Neural progenitor cell (in vitro differentiated cells): Measurements from ENCODE around the gene MROH9. TPM values are rescaled to one million over a fixed set of nuclear protein-coding genes. Genes with fewer than 3 reads are reported as not detected.

Source experiments
- DNase-seq: peaks from one replicate; pipeline ENCODE4 v3.0.0-alpha.2; 2016; ENCODE audit warnings: low spot score
- H2AFZ ChIP-seq: fragments of 200-600 bp; sonication (generic); replicated peaks from 2 replicates; pipeline ENCODE4 v1.6.1; 2016; ENCODE audit warnings: antibody characterized with exemption
- H3F3A ChIP-seq: fragments of 200-600 bp; sonication (generic); 2 replicates; pipeline ENCODE4 v1.6.1; 2016; ENCODE audit warnings: antibody characterized with exemption, low read depth
- H3K27ac ChIP-seq: fragments of 200-600 bp; sonication (generic); 2 replicates; pipeline ENCODE4 v1.5.1; 2016; ENCODE audit warnings: mild to moderate bottlenecking
- H3K27me3 ChIP-seq: fragments of 200-600 bp; sonication (generic); 2 replicates; pipeline ENCODE4 v1.6.1; 2016; ENCODE audit warnings: mild to moderate bottlenecking, moderate library complexity
- H3K36me3 ChIP-seq: fragments of 200-600 bp; sonication (generic); 2 replicates; pipeline ENCODE4 v1.5.1; 2016
- H3K4me1 ChIP-seq: fragments of 200-600 bp; sonication (generic); 2 replicates; pipeline ENCODE4 v1.6.1; 2016; ENCODE audit warnings: mixed run types
- H3K4me2 ChIP-seq: fragments of 200-600 bp; sonication (generic); 2 replicates; pipeline ENCODE4 v1.6.1; 2016
- H3K4me3 ChIP-seq: fragments of 200-600 bp; sonication (generic); 2 replicates; pipeline ENCODE4 v1.5.1; 2016
- H3K79me2 ChIP-seq: fragments of 200-600 bp; sonication (generic); 2 replicates; pipeline ENCODE4 v1.6.1; 2016; ENCODE audit warnings: low read depth
- H3K9ac ChIP-seq: fragments of 200-600 bp; sonication (generic); 2 replicates; pipeline ENCODE4 v1.6.1; 2016
- H3K9me3 ChIP-seq: fragments of 200-600 bp; sonication (generic); 2 replicates; pipeline ENCODE4 v1.5.1; 2016; ENCODE audit warnings: low read depth
- H4K20me1 ChIP-seq: fragments of 200-600 bp; sonication (generic); 2 replicates; pipeline ENCODE4 v1.6.1; 2016; ENCODE audit warnings: low read depth
- H3K27ac Mint-ChIP-seq: 3 replicates; pipeline ENCODE4 v1.8.0; 2021; ENCODE audit warnings: mixed read lengths
- H3K27me3 Mint-ChIP-seq: 2 replicates; pipeline ENCODE4 v1.8.0; 2022; ENCODE audit warnings: low read depth, mild to moderate bottlenecking, inconsistent platforms, moderate library complexity, mixed read lengths; ENCODE audit not compliant: insufficient read depth
- H3K36me3 Mint-ChIP-seq: 3 replicates; pipeline ENCODE4 v1.8.0; 2021; ENCODE audit warnings: mixed read lengths
- H3K4me1 Mint-ChIP-seq: 3 replicates; pipeline ENCODE4 v1.8.0; 2021; ENCODE audit warnings: mixed read lengths
- H3K4me3 Mint-ChIP-seq: 3 replicates; pipeline ENCODE4 v1.8.0; 2021; ENCODE audit warnings: mild to moderate bottlenecking, moderate library complexity, mixed read lengths
- H3K9me3 Mint-ChIP-seq: 3 replicates; pipeline ENCODE4 v1.8.0; 2020; ENCODE audit warnings: mixed read lengths
- CTCF ChIP-seq: fragments of 200-600 bp; sonication (generic); IDR thresholded peaks from 2 replicates; pipeline ENCODE4 v1.5.1; 2017; ENCODE audit warnings: antibody characterized with exemption, mild to moderate bottlenecking
- EZH2 ChIP-seq: fragments of 200-600 bp; sonication (generic); IDR thresholded peaks from 2 replicates; pipeline ENCODE4 v1.6.1; 2017; ENCODE audit warnings: antibody characterized with exemption, mild to moderate bottlenecking, moderate library complexity
- EZH2phosphoT487 ChIP-seq: fragments of 200-600 bp; sonication (generic); IDR thresholded peaks from 2 replicates; pipeline ENCODE4 v1.6.1; 2017; ENCODE audit warnings: antibody characterized with exemption
- total RNA-seq: library from RNA; depleted of rRNA; stranded (reverse); fragments of >200 nt; gene quantifications from 2 replicates; pipeline ENCODE4 v1.2.3, GENCODE V29; 2015; ENCODE audit warnings: low replicate concordance

Gene MROH9
- total RNA-seq, 1 donor from 2014 or later, result not detected

- no peak overlapping the region for H3K4me2 ChIP-seq
- peaks cover 10% of the 10 kb centered on the region for H3F3A ChIP-seq
- H3K27me3 Mint-ChIP-seq, result peaks cover 2% of the 10 kb centered on the region
These were observed 43.5 kb upstream of the MROH9 start for GRCh38 chr1:170891872-170892271.

GRCh38 chr1:170893655-170894297 is 41.6 kb upstream of the MROH9 start:
- peaks cover 18% of the 10 kb centered on the region for H3K4me1 ChIP-seq
- Mint-ChIP-seq H3K27ac (no peak overlapping the region), H3K9me3 (no peaks in the 10 kb centered on the region), H3K4me3 (no peak overlapping the region), H3K4me1 (peaks cover 5% of the 10 kb centered on the region), H3K36me3 (no peaks in the 10 kb centered on the region), H3K27me3 (peaks cover 2% of the 10 kb centered on the region)
- H3K27ac ChIP-seq, result no peak overlapping the region
- TF ChIP-seq CTCF (no peak), EZH2 (no peak), EZH2phosphoT487 (no peak)
- no peaks in the 10 kb centered on the region for H3K79me2 ChIP-seq
- H3F3A ChIP-seq, result peaks cover 10% of the 10 kb centered on the region
- H3K9ac ChIP-seq, result no peak overlapping the region
- DNase-seq, result peak; percentile 6
- H3K27me3 ChIP-seq, result no peaks in the 10 kb centered on the region
- no peaks in the 10 kb centered on the region for H3K36me3 ChIP-seq
- H2AFZ ChIP-seq, result peak overlapping the region; percentile 43
- no peak overlapping the region for H3K4me3 ChIP-seq
- H4K20me1 ChIP-seq, result no peaks in the 10 kb centered on the region
- peak overlapping the region; percentile 16 for H3K4me2 ChIP-seq
- H3K9me3 ChIP-seq, result no peaks in the 10 kb centered on the region

More at GRCh38 chr1:170891872-170892271, 43.5 kb upstream of the MROH9 start:
- Histone ChIP-seq H3K27me3 (no peaks in the 10 kb centered on the region), H3K9me3 (no peaks in the 10 kb centered on the region), H3K79me2 (no peaks in the 10 kb centered on the region), H3K4me3 (no peak overlapping the region), H3K9ac (no peak overlapping the region), H2AFZ (no peak overlapping the region), H3K36me3 (no peaks in the 10 kb centered on the region), H3K27ac (no peak overlapping the region), H3K4me1 (peaks cover 18% of the 10 kb centered on the region), H4K20me1 (no peaks in the 10 kb centered on the region)
- no peak overlapping the region for H3K4me3 Mint-ChIP-seq
- H3K9me3 Mint-ChIP-seq, result no peaks in the 10 kb centered on the region
- no peaks in the 10 kb centered on the region for H3K36me3 Mint-ChIP-seq
- peaks cover 5% of the 10 kb centered on the region for H3K4me1 Mint-ChIP-seq
- H3K27ac Mint-ChIP-seq, result no peak overlapping the region
- TF ChIP-seq EZH2, result no peak
- no peak for TF ChIP-seq CTCF
- no peak for TF ChIP-seq EZH2phosphoT487
- no peak for DNase-seq

GRCh38 chr1:170903961-170904360 is 31.4 kb upstream of the MROH9 start:
- TF ChIP-seq CTCF, result no peak
- no peak for TF ChIP-seq EZH2phosphoT487
- TF ChIP-seq EZH2, result no peak
- no peaks in the 10 kb centered on the region for H3K27me3 Mint-ChIP-seq
- Histone ChIP-seq H3K4me1 (no peaks in the 10 kb centered on the region), H3K9me3 (no peaks in the 10 kb centered on the region), H3K27me3 (no peaks in the 10 kb centered on the region), H3K4me3 (no peak overlapping the region), H3K4me2 (no peak overlapping the region), H3K79me2 (no peaks in the 10 kb centered on the region), H4K20me1 (no peaks in the 10 kb centered on the region), H3K36me3 (no peaks in the 10 kb centered on the region), H3F3A (no peaks in the 10 kb centered on the region), H3K27ac (no peak overlapping the region), H3K9ac (no peak overlapping the region), H2AFZ (no peak overlapping the region)
- H3K4me3 Mint-ChIP-seq, result no peak overlapping the region
- no peak overlapping the region for H3K27ac Mint-ChIP-seq
- DNase-seq, result no peak
- no peaks in the 10 kb centered on the region for H3K4me1 Mint-ChIP-seq
- H3K36me3 Mint-ChIP-seq, result no peaks in the 10 kb centered on the region
- no peaks in the 10 kb centered on the region for H3K9me3 Mint-ChIP-seq
